HG02885 (cell line): ENCODE data around the gene BTF3.

Source experiments
- ATAC-seq: cut with Tn5 transposase; IDR thresholded peaks from one replicate; pipeline ENCODE4 v1.9.1; 2021; ENCODE audit warnings: mild to moderate bottlenecking; ENCODE audit not compliant: unreplicated experiment, poor library complexity

BTF3 gene

GRCh38 chr5:73519531-73520283 is 21.5 kb downstream of the BTF3 start:
- ATAC-seq: peak; percentile 100

DNA sequence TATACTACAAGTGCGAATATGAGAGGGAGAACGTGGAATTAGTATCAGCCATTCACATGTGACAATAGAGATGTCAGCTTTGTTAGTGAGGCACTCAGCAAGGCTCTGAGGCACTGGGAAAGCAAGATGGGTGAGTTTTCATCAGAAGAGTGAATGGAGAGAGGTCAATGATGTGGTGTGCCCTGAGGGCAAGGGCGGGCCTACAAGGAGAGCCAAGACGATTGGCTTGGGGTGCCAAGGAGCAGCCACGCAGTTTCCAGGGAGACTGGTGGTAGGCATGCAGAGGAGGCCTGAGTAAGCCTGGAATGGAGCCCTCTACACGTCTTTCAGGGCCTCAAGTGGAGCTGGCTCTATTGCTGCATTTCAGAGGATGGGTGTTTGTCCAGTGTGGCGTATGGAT is 24.7 kb downstream of the BTF3 start:
- no peak for ATAC-seq

DNA sequence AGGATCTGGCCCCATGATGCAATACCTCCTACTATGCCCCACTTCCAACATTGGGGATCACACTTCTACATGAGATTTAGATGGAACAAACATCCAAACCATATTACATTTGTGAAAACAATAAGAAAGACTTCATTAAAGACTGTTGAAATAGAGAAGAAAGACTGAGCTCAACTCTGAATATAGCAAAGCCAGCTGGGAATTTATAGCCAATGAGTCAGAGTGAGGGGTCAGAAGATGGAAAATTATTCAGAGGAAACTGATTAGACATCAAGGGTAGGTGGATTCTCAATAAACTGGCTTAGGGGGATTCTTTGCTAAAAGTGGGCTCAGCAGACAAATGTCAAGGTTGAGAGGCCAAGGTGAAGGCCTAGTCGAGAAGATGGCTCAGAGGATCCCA is 25.6 kb downstream of the BTF3 start:
- no peak for ATAC-seq

GRCh38 chr5:73525606-73526203 is 27.5 kb downstream of the BTF3 start:
- ATAC-seq: no peak

DNA sequence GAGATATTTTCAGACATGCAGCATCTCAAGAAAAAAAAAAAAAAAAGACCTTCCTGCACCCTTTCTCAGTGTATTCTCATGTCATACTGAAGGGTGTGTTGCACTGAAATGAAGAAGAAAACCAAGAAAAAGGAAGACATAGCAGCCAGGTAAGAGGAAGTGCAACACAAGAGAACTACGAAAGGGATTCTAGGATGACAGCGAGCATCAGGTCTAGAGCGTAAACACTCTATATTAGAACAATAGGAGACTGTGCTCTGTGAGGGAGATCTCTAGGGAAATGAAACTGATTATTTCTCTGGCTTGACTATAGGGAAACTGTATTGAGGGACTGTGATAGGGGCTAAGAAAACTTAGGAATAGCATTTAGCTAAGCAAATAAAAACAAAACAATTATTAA is 30.0 kb downstream of the BTF3 start:
- no peak for ATAC-seq

- no peak for ATAC-seq
Observed at GRCh38 chr5:73529081-73529480, 30.8 kb downstream of the BTF3 start.

- no peak for ATAC-seq
Observed at GRCh38 chr5:73531356-73531755, 33.1 kb downstream of the BTF3 start.

DNA sequence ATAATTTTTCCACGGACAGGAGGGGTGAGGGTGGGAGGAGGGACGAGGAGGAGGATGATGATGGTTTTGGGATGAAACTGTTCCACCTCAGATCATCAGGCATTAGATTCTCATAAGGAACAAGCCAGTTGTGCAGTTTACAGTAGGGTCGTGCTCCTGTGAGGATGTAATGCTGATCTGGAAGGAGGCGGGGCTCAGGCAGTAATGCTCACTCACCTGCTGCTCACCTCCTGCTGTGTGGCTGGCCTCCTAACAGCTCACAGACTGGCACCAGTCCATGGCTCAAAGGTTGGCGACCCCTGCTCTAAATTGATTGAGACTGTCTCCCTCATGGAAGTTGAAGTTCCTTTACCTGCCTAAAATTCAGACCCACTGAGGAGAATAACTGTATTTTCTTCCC is 34.0 kb downstream of the BTF3 start:
- no peak for ATAC-seq

GRCh38 chr5:73534011-73534644 is 35.9 kb downstream of the BTF3 start:
- no peak for ATAC-seq

GRCh38 chr5:73534971-73535370 is 36.7 kb downstream of the BTF3 start:
- no peak for ATAC-seq

DNA sequence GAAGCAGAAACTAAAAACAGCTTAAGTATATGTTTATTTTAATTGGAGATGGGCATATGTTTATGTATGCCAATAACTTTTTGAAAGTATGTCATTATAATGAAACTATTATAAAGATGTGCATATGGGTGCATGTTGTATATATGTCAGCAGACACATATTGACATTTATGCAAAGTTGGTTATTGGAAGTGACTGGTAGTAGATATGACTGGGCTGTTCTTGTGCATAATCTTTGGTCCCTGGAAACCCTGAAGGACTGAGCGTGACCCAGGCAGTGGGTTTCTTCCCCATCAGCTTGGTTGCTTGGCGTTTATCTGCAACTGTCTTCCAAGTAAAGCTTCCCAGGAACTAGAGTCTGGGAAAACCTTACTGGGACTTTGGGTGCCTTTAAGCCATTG is 41.5 kb downstream of the BTF3 start:
- no peak for ATAC-seq

- ATAC-seq: no peak
Observed at GRCh38 chr5:73540192-73540591, 42.0 kb downstream of the BTF3 start.

- no peak for ATAC-seq
Observed at GRCh38 chr5:73542020-73542419, 43.8 kb downstream of the BTF3 start.

DNA sequence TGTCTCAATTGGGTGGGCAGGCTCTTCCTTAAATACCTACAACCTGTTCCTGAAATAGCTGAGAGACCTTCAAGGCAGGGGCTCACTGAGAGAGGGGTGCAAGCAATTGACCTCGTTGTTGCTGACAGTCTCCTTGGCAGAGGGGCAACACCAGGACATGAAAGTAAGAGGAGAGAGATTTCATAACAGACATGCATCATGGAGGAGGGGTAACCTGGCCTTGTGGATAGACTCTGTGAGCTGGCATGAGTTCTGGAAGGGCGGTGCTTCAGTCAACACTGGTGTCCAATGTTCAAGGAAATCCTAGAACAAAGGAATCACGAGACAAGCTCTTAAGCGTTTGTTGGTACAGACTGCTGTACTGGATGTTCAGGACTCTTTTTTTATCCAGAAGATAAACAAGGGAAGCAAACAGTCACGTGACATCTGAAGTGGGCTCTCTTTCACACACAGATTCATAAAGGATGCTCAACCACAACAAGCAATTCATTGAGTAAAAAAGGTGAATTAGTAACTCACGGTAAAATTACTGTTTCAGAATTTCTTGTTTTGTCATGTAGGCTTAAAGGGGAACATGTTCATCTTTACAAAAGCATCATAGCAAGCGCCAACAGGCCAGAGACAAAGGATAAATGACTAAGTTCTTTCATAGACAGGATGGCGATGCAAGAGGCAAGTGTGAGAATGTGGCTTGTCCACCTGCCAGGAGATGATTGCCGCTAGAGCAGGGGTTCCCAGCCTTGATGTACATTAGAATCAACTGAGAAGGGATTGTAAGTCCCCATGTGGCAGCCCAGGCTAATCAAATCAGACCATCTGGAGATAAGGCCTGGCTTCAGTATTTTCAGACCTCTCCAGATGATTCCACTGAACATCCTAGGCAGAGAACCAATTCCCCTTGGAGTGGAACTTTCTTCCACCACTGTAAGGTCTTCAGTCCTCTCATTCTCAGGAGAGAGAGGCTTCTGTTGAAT is 46.5 kb downstream of the BTF3 start:
- ATAC-seq: no peak

- ATAC-seq: no peak
Observed at GRCh38 chr5:73545403-73545779, 47.1 kb downstream of the BTF3 start.

- ATAC-seq: no peak
Observed at GRCh38 chr5:73550016-73550415, 51.8 kb downstream of the BTF3 start.

GRCh38 chr5:73552642-73553041 is 54.4 kb downstream of the BTF3 start:
- no peak for ATAC-seq
